ENCODE results near the gene ADCY1.

Gene ADCY1

GRCh38 chr7:45695249-45695995 lies 121.3 kb downstream of the ADCY1 start:
- no peak for DNase-seq (ENCODE audit: low read depth)

GRCh38 chr7:45696476-45696875 lies 122.3 kb downstream of the ADCY1 start:
- no peak for DNase-seq (ENCODE audit: low read depth)

GRCh38 chr7:45697576-45698136 lies 123.5 kb downstream of the ADCY1 start:
- no peak for DNase-seq (ENCODE audit: low read depth)

- DNase-seq (ENCODE audit: low read depth) = no peak
These were observed 124.3 kb downstream of the ADCY1 start for GRCh38 chr7:45698303-45699014.

- no peak for DNase-seq (ENCODE audit: low read depth)
These were observed 124.8 kb downstream of the ADCY1 start for GRCh38 chr7:45699015-45699309.

GRCh38 chr7:45699726-45700390 lies 125.7 kb downstream of the ADCY1 start:
- DNase-seq (ENCODE audit: low read depth) = no peak

- DNase-seq (ENCODE audit: low read depth) = no peak
These were observed 126.4 kb downstream of the ADCY1 start for GRCh38 chr7:45700556-45700955.

GRCh38 chr7:45701701-45702510 lies 127.7 kb downstream of the ADCY1 start:
- DNase-seq (ENCODE audit: low read depth) = no peak

- no peak for DNase-seq (ENCODE audit: low read depth)
These were observed 128.6 kb downstream of the ADCY1 start for GRCh38 chr7:45702751-45703150.

GRCh38 chr7:45703373-45703821 lies 129.2 kb downstream of the ADCY1 start:
- DNase-seq (ENCODE audit: low read depth) = no peak

GRCh38 chr7:45703911-45704682 lies 129.9 kb downstream of the ADCY1 start:
- DNase-seq (ENCODE audit: low read depth) = no peak

- DNase-seq (ENCODE audit: low read depth) = no peak
These were observed 130.5 kb downstream of the ADCY1 start for GRCh38 chr7:45704683-45705016.

- DNase-seq (ENCODE audit: low read depth) = no peak
These were observed 134.1 kb downstream of the ADCY1 start for GRCh38 chr7:45708046-45708950.

GRCh38 chr7:45709168-45710042 lies 135.2 kb downstream of the ADCY1 start:
- no peak for DNase-seq (ENCODE audit: low read depth)

GRCh38 chr7:45710271-45711160 lies 136.3 kb downstream of the ADCY1 start:
- DNase-seq (ENCODE audit: low read depth) = no peak

- no peak for DNase-seq (ENCODE audit: low read depth)
These were observed 137.0 kb downstream of the ADCY1 start for GRCh38 chr7:45711161-45711490.

GRCh38 chr7:45712057-45712689 lies 138.0 kb downstream of the ADCY1 start:
- DNase-seq (ENCODE audit: low read depth) = no peak

Data from stimulated activated CD8-positive, alpha-beta memory T cell treated with anti-CD3 and anti-CD28 coated beads, Interleukin-7, amount 100 ng/mL, for 24 hours (primary cell).